ENCODE results near the gene FAM13A.

- no peak for TF ChIP-seq CTCF (IDR thresholded peaks at IDR 0.05)
- TF ChIP-seq POLR2AphosphoS5 (IDR thresholded peaks at IDR 0.05; ENCODE audit: insufficient read depth in 1 of 2, low read depth in 1 of 2), result no peak
- TF ChIP-seq POLR2A (IDR thresholded peaks at IDR 0.05), result no peak
Observed at GRCh38 chr4:88755454-88755853, 301.5 kb downstream of the FAM13A start.

Data from vagina (tissue), 2 donors.